Suprapubic skin (tissue), 4 donors: ENCODE results near the gene FRMPD2. TPM values are rescaled to one million over a fixed set of nuclear protein-coding genes. Genes with fewer than 3 reads are reported as not detected.

Source experiments
- DNase-seq, 2 donors: peaks; one replicate each; pipeline ENCODE4 v3.0.0-alpha.2; 2019; ENCODE audit warnings: low spot score in 2 of 2
- H3K27ac ChIP-seq: fragments of 200-600 bp; sonication (generic); one replicate; pipeline ENCODE4 v1.5.1; 2019
- H3K27me3 ChIP-seq: fragments of 200-600 bp; sonication (generic); one replicate; pipeline ENCODE4 v1.5.1; 2019
- H3K36me3 ChIP-seq: fragments of 200-600 bp; sonication (generic); one replicate; pipeline ENCODE4 v1.5.1; 2019
- H3K4me1 ChIP-seq: fragments of 200-600 bp; sonication (generic); one replicate; pipeline ENCODE4 v1.5.1; 2019
- H3K4me3 ChIP-seq: fragments of 200-600 bp; sonication (generic); one replicate; pipeline ENCODE4 v1.5.1; 2019; ENCODE audit warnings: mild to moderate bottlenecking
- H3K9me3 ChIP-seq: fragments of 200-600 bp; sonication (generic); one replicate; pipeline ENCODE4 v1.5.1; 2019
- EP300 ChIP-seq: sonication (generic); formaldehyde crosslinking; IDR thresholded peaks from one replicate; pipeline ENCODE4 v1.6.1; 2017; ENCODE audit warnings: antibody characterized with exemption
- POLR2A ChIP-seq, 2 donors: fragments of 450-650 bp; IDR thresholded peaks; one replicate each; pipeline ENCODE4 v1.6.1; 2017; ENCODE audit warnings: antibody characterized with exemption in 2 of 2, mild to moderate bottlenecking in 2 of 2, moderate library complexity in 2 of 2
- POLR2AphosphoS5 ChIP-seq, 3 donors: sonication (generic); formaldehyde crosslinking; IDR thresholded peaks; one replicate each; pipeline ENCODE4 v1.6.1; 2017; ENCODE audit warnings: antibody characterized with exemption in 3 of 3
- whole genome bisulfite sequencing: methylation state at CpG from one replicate; pipeline ENCODE4 v1.1.5; 2018; 5-methylcytosine and 5-hydroxymethylcytosine counted together
- total RNA-seq, 4 donors: library from RNA; depleted of rRNA; stranded (reverse); fragments of >200 nt; gene quantifications; one replicate each; pipeline ENCODE4 v1.1.0, GENCODE V29; 2016
- TF ChIP-seq, protein P1 (sequence below), 2 donors: fragments of 200-600 bp in 1 of 2; fragments of 450-650 bp in 1 of 2; sonication (generic) in 1 of 2; IDR thresholded peaks; one replicate each; pipeline ENCODE4 v1.5.1; 2016 to 2019; ENCODE audit warnings: antibody characterized with exemption in 2 of 2, mild to moderate bottlenecking in 1 of 2, moderate library complexity in 1 of 2

The FRMPD2 gene, protein sequence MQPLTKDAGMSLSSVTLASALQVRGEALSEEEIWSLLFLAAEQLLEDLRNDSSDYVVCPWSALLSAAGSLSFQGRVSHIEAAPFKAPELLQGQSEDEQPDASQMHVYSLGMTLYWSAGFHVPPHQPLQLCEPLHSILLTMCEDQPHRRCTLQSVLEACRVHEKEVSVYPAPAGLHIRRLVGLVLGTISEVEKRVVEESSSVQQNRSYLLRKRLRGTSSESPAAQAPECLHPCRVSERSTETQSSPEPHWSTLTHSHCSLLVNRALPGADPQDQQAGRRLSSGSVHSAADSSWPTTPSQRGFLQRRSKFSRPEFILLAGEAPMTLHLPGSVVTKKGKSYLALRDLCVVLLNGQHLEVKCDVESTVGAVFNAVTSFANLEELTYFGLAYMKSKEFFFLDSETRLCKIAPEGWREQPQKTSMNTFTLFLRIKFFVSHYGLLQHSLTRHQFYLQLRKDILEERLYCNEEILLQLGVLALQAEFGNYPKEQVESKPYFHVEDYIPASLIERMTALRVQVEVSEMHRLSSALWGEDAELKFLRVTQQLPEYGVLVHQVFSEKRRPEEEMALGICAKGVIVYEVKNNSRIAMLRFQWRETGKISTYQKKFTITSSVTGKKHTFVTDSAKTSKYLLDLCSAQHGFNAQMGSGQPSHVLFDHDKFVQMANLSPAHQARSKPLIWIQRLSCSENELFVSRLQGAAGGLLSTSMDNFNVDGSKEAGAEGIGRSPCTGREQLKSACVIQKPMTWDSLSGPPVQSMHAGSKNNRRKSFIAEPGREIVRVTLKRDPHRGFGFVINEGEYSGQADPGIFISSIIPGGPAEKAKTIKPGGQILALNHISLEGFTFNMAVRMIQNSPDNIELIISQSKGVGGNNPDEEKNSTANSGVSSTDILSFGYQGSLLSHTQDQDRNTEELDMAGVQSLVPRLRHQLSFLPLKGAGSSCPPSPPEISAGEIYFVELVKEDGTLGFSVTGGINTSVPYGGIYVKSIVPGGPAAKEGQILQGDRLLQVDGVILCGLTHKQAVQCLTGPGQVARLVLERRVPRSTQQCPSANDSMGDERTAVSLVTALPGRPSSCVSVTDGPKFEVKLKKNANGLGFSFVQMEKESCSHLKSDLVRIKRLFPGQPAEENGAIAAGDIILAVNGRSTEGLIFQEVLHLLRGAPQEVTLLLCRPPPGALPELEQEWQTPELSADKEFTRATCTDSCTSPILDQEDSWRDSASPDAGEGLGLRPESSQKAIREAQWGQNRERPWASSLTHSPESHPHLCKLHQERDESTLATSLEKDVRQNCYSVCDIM (N-terminal part only)
- under 1 TPM in 1 of 4 donors, not detected in 3; 0.72 TPM for total RNA-seq

DNA sequence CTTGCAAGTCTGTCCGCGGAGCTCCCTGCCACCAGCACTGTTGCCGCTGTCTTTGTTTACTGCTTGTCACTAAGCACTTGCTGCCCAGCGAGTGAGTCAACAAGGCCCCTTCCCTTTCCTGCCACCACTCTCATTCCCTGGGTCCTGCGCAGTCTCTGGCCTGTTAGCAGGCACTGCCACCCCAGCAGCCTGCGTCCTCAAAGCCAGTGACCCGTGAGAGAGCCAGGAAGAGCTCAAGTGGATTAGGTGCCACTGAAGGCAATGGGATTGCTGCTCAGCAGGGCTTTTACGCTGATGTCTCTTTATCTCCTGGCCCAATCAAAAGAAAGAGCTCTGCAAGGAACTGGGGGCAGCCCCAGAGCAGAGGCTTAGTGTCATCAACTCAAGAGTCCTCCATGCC, at the start of gene FRMPD2:
Gene FRMPD2 (minus strand): TSS at position 61 of the 400 bp plus-strand sequence. CDS start 129 bp downstream, outside the sequence.
- TF ChIP-seq POLR2AphosphoS5 (IDR thresholded peaks at IDR 0.05) (no peak), POLR2A (IDR thresholded peaks at IDR 0.05) (no peak), EP300 (no peak)
- TF ChIP-seq, protein P1, sequence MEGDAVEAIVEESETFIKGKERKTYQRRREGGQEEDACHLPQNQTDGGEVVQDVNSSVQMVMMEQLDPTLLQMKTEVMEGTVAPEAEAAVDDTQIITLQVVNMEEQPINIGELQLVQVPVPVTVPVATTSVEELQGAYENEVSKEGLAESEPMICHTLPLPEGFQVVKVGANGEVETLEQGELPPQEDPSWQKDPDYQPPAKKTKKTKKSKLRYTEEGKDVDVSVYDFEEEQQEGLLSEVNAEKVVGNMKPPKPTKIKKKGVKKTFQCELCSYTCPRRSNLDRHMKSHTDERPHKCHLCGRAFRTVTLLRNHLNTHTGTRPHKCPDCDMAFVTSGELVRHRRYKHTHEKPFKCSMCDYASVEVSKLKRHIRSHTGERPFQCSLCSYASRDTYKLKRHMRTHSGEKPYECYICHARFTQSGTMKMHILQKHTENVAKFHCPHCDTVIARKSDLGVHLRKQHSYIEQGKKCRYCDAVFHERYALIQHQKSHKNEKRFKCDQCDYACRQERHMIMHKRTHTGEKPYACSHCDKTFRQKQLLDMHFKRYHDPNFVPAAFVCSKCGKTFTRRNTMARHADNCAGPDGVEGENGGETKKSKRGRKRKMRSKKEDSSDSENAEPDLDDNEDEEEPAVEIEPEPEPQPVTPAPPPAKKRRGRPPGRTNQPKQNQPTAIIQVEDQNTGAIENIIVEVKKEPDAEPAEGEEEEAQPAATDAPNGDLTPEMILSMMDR (IDR thresholded peaks at IDR 0.05): no peak
- 86% methylated on average over 8 of the region's 8 CpGs for WGBS

DNA sequence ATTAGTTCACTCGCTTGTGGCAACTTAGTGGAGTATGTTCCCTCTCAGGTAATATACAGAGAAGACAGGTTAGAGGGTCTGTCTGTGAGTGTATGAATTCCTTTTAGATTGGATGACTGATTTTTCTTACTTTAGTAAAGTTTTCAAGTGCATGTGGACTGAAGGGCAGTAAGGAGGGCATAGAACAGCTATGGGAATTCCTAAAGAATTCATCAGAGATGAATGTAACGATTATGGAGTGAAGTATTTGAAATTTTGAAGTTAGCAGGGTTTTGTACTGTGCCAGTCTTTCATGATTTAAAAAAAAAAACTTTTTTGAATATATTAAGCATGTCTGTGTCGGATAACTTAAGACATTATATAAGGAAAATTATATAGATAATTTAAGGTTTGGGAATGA, 47.5 kb upstream of the FRMPD2 start:
- Histone ChIP-seq H3K27me3 (no peaks in the 10 kb centered on the region), H3K4me1 (peaks cover 6% of the 10 kb centered on the region), H3K36me3 (no peaks in the 10 kb centered on the region), H3K9me3 (no peaks in the 10 kb centered on the region), H3K4me3 (no peak overlapping the region), H3K27ac (no peak overlapping the region)
- no peak for DNase-seq
- 94% methylated on average over 3 of the region's 3 CpGs for WGBS
- TF ChIP-seq, protein P1 (IDR thresholded peaks at IDR 0.05): no peak
- TF ChIP-seq POLR2AphosphoS5 (IDR thresholded peaks at IDR 0.05) (no peak), EP300 (no peak), POLR2A (IDR thresholded peaks at IDR 0.05) (no peak)

More for the DNA sequence above, at the start of gene FRMPD2:
- no peak within 1 kb of the TSS for H3K4me3 ChIP-seq
- no peaks in the 10 kb centered on the region for H3K36me3 ChIP-seq
- no peaks in the 10 kb centered on the region for H3K4me1 ChIP-seq
- no peak for DNase-seq
- H3K27me3 ChIP-seq: no peaks in the 10 kb centered on the region
- no peaks in the 10 kb centered on the region for H3K9me3 ChIP-seq
- H3K27ac ChIP-seq: no peak within 1 kb of the TSS

DNA sequence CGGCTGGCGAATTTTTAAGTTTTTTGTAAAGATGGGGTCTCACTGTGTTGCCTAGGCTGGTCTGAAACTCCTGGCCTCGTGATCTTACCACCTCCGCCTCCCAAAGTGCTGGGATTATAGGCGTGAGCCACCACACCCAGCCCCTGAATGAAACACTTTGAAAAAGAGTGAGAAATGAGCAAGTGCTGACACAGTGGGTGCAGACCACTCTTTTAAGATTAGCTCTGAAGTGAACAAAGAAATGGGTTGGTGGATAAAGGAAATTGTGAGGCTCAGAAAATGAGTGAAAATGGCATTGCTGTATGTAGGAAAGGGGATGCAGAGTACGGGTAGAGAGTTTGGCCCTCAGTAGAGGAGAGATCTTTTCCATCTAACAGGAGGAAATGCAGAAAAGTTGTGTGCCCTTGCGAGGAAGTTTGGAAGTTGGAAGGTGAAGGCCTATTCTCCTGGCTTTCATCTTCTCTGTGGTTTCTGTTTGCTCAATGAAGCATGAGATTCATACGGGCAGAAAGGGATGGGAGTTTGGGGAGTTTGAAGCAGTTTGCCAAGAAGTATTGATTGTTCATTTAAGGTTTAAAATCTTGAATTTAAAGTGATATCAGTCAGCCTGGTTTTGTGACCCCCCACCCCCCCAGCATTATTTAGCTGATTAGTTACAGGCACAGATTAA, 43.0 kb upstream of the FRMPD2 start:
- DNase-seq: no peak
- peaks cover 6% of the 10 kb centered on the region for H3K4me1 ChIP-seq
- TF ChIP-seq POLR2AphosphoS5 (IDR thresholded peaks at IDR 0.05) (no peak), POLR2A (IDR thresholded peaks at IDR 0.05) (no peak), EP300 (no peak)
- TF ChIP-seq, protein P1 (IDR thresholded peaks at IDR 0.05): no peak
- WGBS: 89% methylated on average over 8 of the region's 8 CpGs
- no peaks in the 10 kb centered on the region for H3K9me3 ChIP-seq
- no peaks in the 10 kb centered on the region for H3K36me3 ChIP-seq
- no peak overlapping the region for H3K27ac ChIP-seq
- H3K27me3 ChIP-seq: no peaks in the 10 kb centered on the region
- no peak overlapping the region for H3K4me3 ChIP-seq

DNA sequence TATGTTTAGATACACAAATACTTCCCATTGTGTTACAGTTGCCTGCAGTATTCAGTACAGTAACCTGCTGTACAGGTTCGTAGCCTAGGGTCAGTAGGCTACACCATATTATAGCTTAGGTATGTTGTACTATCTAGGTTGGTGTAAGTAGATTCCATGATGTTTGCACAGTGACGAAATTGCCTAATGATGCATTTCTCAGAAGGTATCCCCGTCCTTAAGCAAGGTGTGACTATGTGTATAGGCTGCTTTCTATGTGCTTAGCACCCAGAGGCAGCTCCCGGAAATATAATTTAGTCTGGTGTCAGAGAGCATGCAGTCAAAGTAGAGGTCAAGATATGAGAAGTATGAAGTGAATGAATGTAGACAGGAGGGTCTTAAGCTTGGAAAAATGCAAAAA, 41.7 kb upstream of the FRMPD2 start:
- H3K9me3 ChIP-seq: no peaks in the 10 kb centered on the region
- no peak overlapping the region for H3K27ac ChIP-seq
- no peak overlapping the region for H3K4me3 ChIP-seq
- TF ChIP-seq, protein P1 (IDR thresholded peaks at IDR 0.05): no peak
- TF ChIP-seq EP300 (no peak), POLR2A (IDR thresholded peaks at IDR 0.05) (no peak), POLR2AphosphoS5 (IDR thresholded peaks at IDR 0.05) (no peak)
- no peak for DNase-seq
- no peaks in the 10 kb centered on the region for H3K36me3 ChIP-seq
- H3K27me3 ChIP-seq: no peaks in the 10 kb centered on the region
- H3K4me1 ChIP-seq: peaks cover 6% of the 10 kb centered on the region
- WGBS: 83% methylated on average over 4 of the region's 4 CpGs
